T-cell (primary cell): Measurements from ENCODE around the gene NPEPL1. TPM values are rescaled to one million over a fixed set of nuclear protein-coding genes. Genes with fewer than 3 reads are reported as not detected.

Source experiments
- ATAC-seq, 4 experiments: fragments of 200-7000 bp in 3 of 4; fragments of 150-1000 bp in 1 of 4; cut with Tn5 transposase; replicated peaks in 1 of 4; 1 replicate in 3 of 4; 2 replicates in 1 of 4; pipeline ENCODE4 v1.10.0; 2021; ENCODE audit warnings: moderate library complexity in 3 of 4, mild to moderate bottlenecking in 2 of 4, moderate number of reproducible peaks in 1 of 4
- CTCF ChIA-PET, 2 donors: fragments of 300-600 bp; sonication (Branson Sonifier 250); formaldehyde crosslinking; loops; one replicate each; lab custom pipeline; 2022; ENCODE audit warnings: antibody characterized with exemption in 2 of 2; lab: Charles Lee
- POLR2A ChIA-PET, 2 donors: fragments of 300-600 bp; sonication (Branson Sonifier 250); formaldehyde crosslinking; loops; one replicate each; lab custom pipeline; 2022; ENCODE audit warnings: antibody characterized with exemption in 2 of 2; lab: Charles Lee
- DNase-seq, 35 experiments: peaks; one replicate each; pipeline versions ENCODE4 v3.0.0 to v3.0.0-alpha.2; 2013 to 2023
- H3K27ac ChIP-seq: one replicate; pipeline ENCODE4 v1.5.1; 2013; ENCODE audit warnings: low read length
- H3K27me3 ChIP-seq, 2 experiments: replicated peaks in 1 of 2; 1 replicate in 1 of 2; 2 replicates in 1 of 2; pipeline versions ENCODE4 v1.6.1 to v1.7.0; 2013; ENCODE audit warnings: low read length in 1 of 2, mixed read lengths in 1 of 2; ENCODE audit not compliant: control insufficient read depth in 2 of 2, insufficient read depth in 2 of 2; ENCODE audit errors: extremely low read depth in 1 of 2
- H3K36me3 ChIP-seq, 2 donors: 1 replicate in 1 of 2; 2 replicates in 1 of 2; pipeline versions ENCODE4 v1.6.1 to v1.7.0; 2013; ENCODE audit warnings: low read length in 1 of 2; ENCODE audit not compliant: control insufficient read depth in 2 of 2, insufficient read depth in 1 of 2; ENCODE audit errors: extremely low read depth in 1 of 2
- H3K4me1 ChIP-seq, 2 experiments: 1 replicate in 1 of 2; 2 replicates in 1 of 2; pipeline versions ENCODE4 v1.6.1 to v1.7.0; 2013; ENCODE audit warnings: low read length in 2 of 2, mixed read lengths in 1 of 2; ENCODE audit not compliant: insufficient read depth in 2 of 2, control insufficient read depth in 1 of 2; ENCODE audit errors: extremely low read depth in 1 of 2
- H3K4me3 ChIP-seq, 2 donors: 1 replicate in 1 of 2; 2 replicates in 1 of 2; pipeline versions ENCODE4 v1.5.1 to v1.7.0; 2013; ENCODE audit warnings: mild to moderate bottlenecking in 2 of 2, low read length in 1 of 2, moderate library complexity in 1 of 2; ENCODE audit not compliant: control insufficient read depth in 1 of 2; ENCODE audit errors: extremely low read depth in 1 of 2
- H3K9me3 ChIP-seq: 2 replicates; pipeline ENCODE4 v1.7.0; 2013
- H3K27ac Mint-ChIP-seq, 2 donors: one replicate each; pipeline ENCODE4 v1.8.0; 2020 to 2021; ENCODE audit warnings: mild to moderate bottlenecking in 2 of 2, mixed read lengths in 2 of 2
- H3K27me3 Mint-ChIP-seq, 2 donors: one replicate each; pipeline ENCODE4 v1.8.0; 2021 to 2022; ENCODE audit warnings: mixed read lengths in 2 of 2
- H3K36me3 Mint-ChIP-seq: one replicate; pipeline ENCODE4 v1.8.0; 2021; ENCODE audit warnings: mixed read lengths
- H3K4me1 Mint-ChIP-seq, 3 donors: one replicate each; pipeline ENCODE4 v1.8.0; 2020 to 2022; ENCODE audit warnings: mixed read lengths in 3 of 3, mild to moderate bottlenecking in 1 of 3
- H3K4me3 Mint-ChIP-seq, 3 donors: one replicate each; pipeline ENCODE4 v1.8.0; 2020 to 2022; ENCODE audit warnings: mild to moderate bottlenecking in 3 of 3, mixed read lengths in 3 of 3, moderate library complexity in 3 of 3
- H3K9me3 Mint-ChIP-seq, 3 donors: one replicate each; pipeline ENCODE4 v1.8.0; 2020 to 2022; ENCODE audit warnings: mixed read lengths in 3 of 3
- WGBS: methylation state at CpG from one replicate; pipeline ENCODE4 v1.1.5; 2013; ENCODE audit warnings: missing lambda C conversion rate; ENCODE audit not compliant: insufficient coverage; 5-methylcytosine and 5-hydroxymethylcytosine counted together
- total RNA-seq, 35 experiments: library from RNA in 6 of 35; stranded (reverse) in 6 of 35; fragments of 120-200 nt in 1 of 35; gene quantifications; one replicate each; pipeline versions ENCODE4 v1.2.1 to v1.2.4 and lab custom pipeline; 2013 to 2026

Gene NPEPL1
- total RNA-seq, 5 donors from 2014 or later (not counting 1 experiment from before 2014, with no cell fraction given) = 49.6 to 79.0 (median 69.3) TPM

DNA sequence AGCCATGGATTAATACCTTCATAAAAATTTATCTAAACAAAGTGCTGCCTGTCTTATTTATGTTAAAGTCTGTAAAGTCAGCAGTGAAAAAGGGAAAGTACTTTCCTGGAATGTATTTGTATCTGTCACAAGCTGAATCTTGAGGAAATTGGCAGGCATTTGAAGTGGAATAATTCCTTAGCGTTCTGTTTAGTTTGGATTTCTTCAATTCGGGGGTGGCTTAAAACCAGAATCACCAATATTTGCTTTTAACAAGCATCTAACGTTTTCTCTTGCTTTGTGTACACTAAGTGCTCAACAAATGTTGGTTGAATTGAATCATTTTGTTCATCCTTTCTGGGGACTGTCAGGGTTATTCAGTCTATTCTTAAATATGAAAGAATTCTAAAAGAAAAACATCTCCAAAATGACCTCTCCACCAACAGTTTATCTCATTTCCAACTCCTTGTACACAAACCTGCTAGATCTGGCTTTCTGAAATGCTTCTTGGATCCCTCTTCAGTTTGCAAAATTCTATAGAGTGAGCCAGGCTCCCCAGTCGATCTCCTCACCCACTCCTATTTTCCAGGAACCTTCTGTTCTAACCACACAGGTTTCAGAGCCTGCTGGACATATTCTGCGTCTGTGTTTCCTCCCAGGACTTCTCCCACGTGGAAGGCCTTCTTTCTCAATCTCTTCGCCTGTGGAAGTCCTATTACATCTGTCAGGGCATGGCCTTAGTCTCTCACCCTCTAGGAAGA lies 2.0 kb upstream of the NPEPL1 start:
- no peak for ATAC-seq
- Mint-ChIP-seq H3K9me3 (no peaks in the 10 kb centered on the region), H3K27me3 (no peaks in the 10 kb centered on the region), H3K4me1 (peaks cover 6 to 20% (median 8%) of the 10 kb centered on the region in 3 donors), H3K4me3 (peak overlapping the region in 2 of 3 donors; percentile 35 to 46), H3K36me3 (peaks cover 9% of the 10 kb centered on the region), H3K27ac (peak overlapping the region; percentile 76 to 80)
- POLR2A ChIA-PET = interaction anchor here (0.5 to 0.7 kb wide), 3 partner anchors 24 to 1300 kb away, joined by 3 to 10 read pairs (median 3); partner anchors contain the start of gene RBM38 (in 1 of the 2)
- Histone ChIP-seq H3K27me3 (no peaks in the 10 kb centered on the region), H3K4me3 (no peak overlapping the region), H3K4me1 (peaks cover 0 to 23% of the 10 kb centered on the region in 2 experiments), H3K27ac (peak overlapping the region; percentile 24), H3K9me3 (no peaks in the 10 kb centered on the region), H3K36me3 (peaks cover 0 to 2% of the 10 kb centered on the region in 2 donors)
- 61% methylated on average over 4 of the region's 7 CpGs for WGBS
- CTCF ChIA-PET = interaction anchor here (0.7 to 0.9 kb wide), 6 partner anchors 7 to 565 kb away, joined by 3 to 7 read pairs (median 6); no protein-coding TSS in a partner anchor
- no peak for DNase-seq

DNA sequence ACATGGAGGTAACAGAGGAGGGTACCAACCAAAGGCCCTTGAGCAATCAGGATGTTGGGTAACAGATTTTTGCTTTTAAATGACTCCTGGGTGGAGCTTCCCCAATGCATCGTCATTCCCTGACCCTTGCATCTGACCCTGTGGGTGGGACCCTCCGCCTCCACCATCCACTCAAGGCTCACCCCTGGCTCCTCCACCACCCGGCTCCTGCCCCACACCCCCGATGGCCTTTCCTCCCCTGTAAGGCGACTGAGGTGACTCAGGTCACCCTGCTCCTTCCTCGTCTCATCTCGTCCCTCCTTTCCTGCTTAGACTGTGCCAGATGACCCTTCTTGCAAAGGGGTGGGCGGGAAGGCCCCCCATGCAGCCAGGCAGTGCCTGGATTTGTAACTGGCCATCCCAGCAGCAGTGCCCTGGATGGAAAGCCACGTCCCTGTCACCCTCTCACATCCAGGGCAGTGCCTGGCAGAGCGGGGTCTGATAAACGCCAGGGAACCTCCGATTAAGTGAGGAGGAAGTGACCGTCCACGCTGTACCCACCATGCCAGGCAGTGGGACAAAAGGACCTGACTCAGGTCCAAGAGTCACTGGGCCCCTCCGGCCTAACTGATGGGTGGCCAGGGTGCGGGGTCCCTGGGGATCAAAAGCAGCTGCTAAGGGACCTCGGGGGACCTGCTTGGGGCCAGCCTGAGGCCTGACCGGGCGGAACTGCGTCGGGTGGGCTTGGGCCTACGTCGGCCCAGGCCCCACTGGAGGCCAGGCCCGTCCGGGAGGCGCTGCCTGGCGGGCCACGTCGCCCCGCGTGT lies 624 bp upstream of the NPEPL1 start:
- Mint-ChIP-seq H3K27ac (peak overlapping the region; percentile 73), H3K4me1 (peaks cover 6 to 20% (median 8%) of the 10 kb centered on the region in 3 donors), H3K4me3 (peak overlapping the region; percentile 46 to 57 (median 51)), H3K36me3 (peaks cover 6% of the 10 kb centered on the region), H3K27me3 (no peaks in the 10 kb centered on the region), H3K9me3 (no peaks in the 10 kb centered on the region)
- WGBS = 79% methylated on average over 27 of the region's 31 CpGs
- no peaks in the 10 kb centered on the region for H3K9me3 ChIP-seq
- ChIA-PET CTCF (interaction anchor here (0.7 to 1.7 kb wide), 4 partner anchors 26 to 448 kb away, joined by 3 to 11 read pairs (median 5); partner anchors contain the start of gene STX16 (in 1 of the 2)), POLR2A (interaction anchor here in 1 of 2 donors (0.6 to 1.2 kb wide), 2 partner anchors 34 to 340 kb away, joined by 3 to 4 read pairs; partner anchors contain the start of gene ATP5F1E)
- H3K4me1 ChIP-seq = peaks cover 0 to 23% of the 10 kb centered on the region in 2 experiments
- peaks cover 0 to 9% of the 10 kb centered on the region in 2 donors for H3K36me3 ChIP-seq
- H3K27ac ChIP-seq = peak overlapping the region; percentile 40
- no peak overlapping the region for H3K4me3 ChIP-seq
- H3K27me3 ChIP-seq = no peaks in the 10 kb centered on the region
- ATAC-seq (no peak), DNase-seq (peak in 5 of 35 experiments; percentile 4 to 33 (median 12))

DNA sequence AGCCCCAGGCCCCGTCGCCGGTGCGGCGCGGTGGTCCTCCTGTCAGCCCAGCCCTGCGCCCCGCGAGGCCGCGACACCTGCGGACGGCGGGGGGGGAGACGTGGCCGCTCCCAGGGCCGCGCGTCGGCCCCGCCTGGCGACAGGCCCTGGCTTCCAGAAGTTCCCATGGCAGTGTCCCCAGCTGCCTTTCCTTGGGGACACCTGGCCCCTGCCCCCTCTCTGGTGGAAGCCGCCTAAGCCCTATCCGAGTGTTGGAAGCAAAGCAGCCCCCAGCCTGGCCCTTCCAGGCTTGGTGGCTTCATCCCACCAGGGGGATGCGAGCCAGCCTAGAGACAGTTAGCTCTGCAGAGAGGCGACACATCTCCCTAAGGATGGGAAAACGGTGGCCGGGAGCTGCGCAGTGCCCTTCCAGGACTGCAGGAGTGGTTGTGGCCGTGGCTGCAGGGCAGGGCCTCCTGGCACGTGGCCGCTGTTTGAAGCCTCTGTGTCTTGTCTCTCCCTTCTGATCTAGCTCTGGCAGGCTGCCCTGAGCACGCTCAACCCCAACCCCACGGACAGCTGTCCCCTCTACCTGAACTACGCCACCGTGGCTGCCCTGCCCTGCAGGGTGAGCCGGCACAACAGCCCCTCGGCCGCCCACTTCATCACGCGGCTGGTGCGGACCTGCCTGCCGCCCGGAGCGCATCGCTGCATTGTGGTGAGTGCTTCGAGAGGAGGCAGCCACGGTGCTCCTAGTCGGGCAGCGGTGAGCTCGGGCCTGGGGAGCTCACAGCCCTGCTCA lies 816 bp downstream of the NPEPL1 start:
- CTCF ChIA-PET = interaction anchor here (0.6 to 1.7 kb wide), 3 partner anchors 32 to 43 kb away, joined by 3 to 6 read pairs (median 4); partner anchors contain the start of gene STX16 (in 1 of the 2)
- Mint-ChIP-seq H3K27me3 (no peaks in the 10 kb centered on the region), H3K36me3 (peaks cover 13% of the 10 kb centered on the region), H3K4me3 (peak overlapping the region in 2 of 3 donors; percentile 73 to 81), H3K27ac (peak overlapping the region; percentile 83 to 84), H3K4me1 (peaks cover 2 to 20% (median 8%) of the 10 kb centered on the region in 3 donors), H3K9me3 (no peaks in the 10 kb centered on the region)
- peak overlapping the region; percentile 34 to 40 for H3K4me3 ChIP-seq
- peaks cover 8 to 12% of the 10 kb centered on the region in 2 donors for H3K36me3 ChIP-seq
- POLR2A ChIA-PET = interaction anchor here in 1 of 2 donors (0.8 to 1.2 kb wide), 2 partner anchors 42 to 338 kb away, joined by 3 read pairs; partner anchors contain the start of genes ATP5F1E and STX16
- no peak overlapping the region for H3K27ac ChIP-seq
- peak in 2 of 4 experiments; percentile 1 to 6 for ATAC-seq
- no peaks in the 10 kb centered on the region for H3K27me3 ChIP-seq
- H3K4me1 ChIP-seq = peaks cover 0 to 23% of the 10 kb centered on the region in 2 experiments
- no peaks in the 10 kb centered on the region for H3K9me3 ChIP-seq
- DNase-seq = peak in 6 of 35 experiments; percentile 7 to 24 (median 14)
- WGBS = 50% methylated on average over 50 of the region's 51 CpGs

DNA sequence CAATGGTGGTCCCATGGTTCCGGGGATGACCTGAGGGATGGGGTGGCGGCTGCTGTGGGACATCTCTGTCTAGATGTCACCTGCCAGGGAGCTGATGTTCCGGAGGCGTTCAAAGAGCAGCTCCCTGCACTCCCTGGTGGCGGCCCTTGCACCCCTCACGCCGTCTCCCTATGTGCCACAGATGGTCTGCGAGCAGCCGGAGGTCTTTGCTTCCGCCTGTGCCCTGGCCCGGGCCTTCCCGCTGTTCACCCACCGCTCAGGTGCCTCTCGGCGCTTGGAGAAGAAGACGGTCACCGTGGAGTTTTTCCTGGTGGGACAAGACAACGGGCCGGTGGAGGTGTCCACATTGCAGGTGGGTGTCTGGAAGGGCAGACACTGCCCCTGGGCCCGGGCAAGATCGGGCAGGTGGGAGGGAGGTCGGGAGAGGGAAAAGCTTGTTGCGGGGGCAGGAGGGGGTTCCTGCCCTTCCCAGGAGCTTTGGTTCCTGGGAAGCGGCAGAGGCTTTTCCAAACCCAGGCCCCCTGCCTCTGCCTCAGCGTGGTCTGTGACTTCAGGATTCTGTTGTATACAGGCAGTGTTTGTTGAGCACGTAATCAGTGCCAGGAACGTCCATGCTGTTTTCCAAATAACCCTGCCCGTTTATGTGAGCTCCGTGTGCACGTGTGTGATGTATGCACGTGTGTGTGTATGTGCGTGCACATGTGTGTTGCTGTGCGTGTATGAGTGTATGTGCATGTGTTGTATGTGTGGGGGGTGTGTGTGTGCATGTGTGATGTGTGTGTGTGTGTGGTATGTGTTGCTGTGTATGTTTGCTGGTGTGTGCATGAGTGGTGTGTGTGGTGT lies 1.9 kb downstream of the NPEPL1 start:
- Histone ChIP-seq H3K4me3 (no peak overlapping the region), H3K36me3 (peaks cover 8 to 20% of the 10 kb centered on the region in 2 donors), H3K4me1 (peaks cover 0 to 23% of the 10 kb centered on the region in 2 experiments), H3K9me3 (no peaks in the 10 kb centered on the region), H3K27me3 (no peaks in the 10 kb centered on the region), H3K27ac (no peak overlapping the region)
- H3K4me3 Mint-ChIP-seq = peak overlapping the region in 2 of 3 donors; percentile 73 to 81
- H3K36me3 Mint-ChIP-seq = peaks cover 14% of the 10 kb centered on the region
- no peak for ATAC-seq
- no peaks in the 10 kb centered on the region for H3K9me3 Mint-ChIP-seq
- H3K4me1 Mint-ChIP-seq = peaks cover 0 to 20% (median 8%) of the 10 kb centered on the region in 3 donors
- H3K27me3 Mint-ChIP-seq = no peaks in the 10 kb centered on the region
- 96% methylated on average over 27 of the region's 33 CpGs for WGBS
- DNase-seq = peak in 1 of 35 experiments; percentile 10
- no peak overlapping the region for H3K27ac Mint-ChIP-seq
- POLR2A ChIA-PET = interaction anchor here in 1 of 2 donors (0.8 kb wide), 2 partner anchors 43 to 55 kb away, joined by 3 read pairs; partner anchors contain the start of gene STX16
- CTCF ChIA-PET = interaction anchor here in 1 of 2 donors (0.8 kb wide), 1 partner anchor 14 kb away, joined by 3 read pairs; no protein-coding TSS in a partner anchor

DNA sequence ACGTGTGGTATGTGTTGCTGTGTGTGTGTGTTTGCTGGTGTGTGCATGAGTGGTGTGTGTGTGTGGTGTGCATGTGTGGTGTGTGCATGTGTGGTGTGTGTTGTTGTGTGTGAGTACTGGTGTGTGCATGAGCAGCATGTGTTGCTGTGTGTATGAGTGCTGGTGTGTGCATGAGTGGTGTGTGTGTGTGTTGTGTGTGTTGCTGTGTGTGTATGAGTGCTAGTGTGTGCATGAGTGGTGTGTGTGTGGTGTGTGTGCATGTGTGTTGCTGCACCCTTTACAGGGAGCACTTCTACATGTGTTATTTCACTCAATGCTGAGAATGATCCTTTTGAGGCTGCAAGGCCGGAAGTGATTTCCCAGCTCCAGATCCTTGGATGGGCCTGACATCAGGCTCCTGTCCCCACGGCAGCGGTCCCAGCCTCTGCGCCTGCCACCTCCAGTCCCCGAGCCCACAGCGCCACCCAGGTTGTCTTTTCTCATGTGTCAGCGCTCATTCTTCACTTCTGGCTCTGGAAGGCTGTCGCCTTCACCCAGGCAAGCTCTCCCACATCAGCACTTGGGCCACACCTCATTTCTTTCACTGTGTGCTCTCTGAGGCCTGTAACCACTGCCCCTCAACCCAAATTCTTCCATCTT lies 2.6 kb downstream of the NPEPL1 start:
- no peak overlapping the region for H3K27ac Mint-ChIP-seq
- no peak overlapping the region for H3K4me3 Mint-ChIP-seq
- H3K36me3 Mint-ChIP-seq = peaks cover 16% of the 10 kb centered on the region
- Histone ChIP-seq H3K4me3 (no peak overlapping the region), H3K27me3 (no peaks in the 10 kb centered on the region), H3K27ac (no peak overlapping the region), H3K36me3 (peaks cover 8 to 28% of the 10 kb centered on the region in 2 donors), H3K9me3 (no peaks in the 10 kb centered on the region), H3K4me1 (peaks cover 0 to 23% of the 10 kb centered on the region in 2 experiments)
- H3K9me3 Mint-ChIP-seq = no peaks in the 10 kb centered on the region
- DNase-seq (no peak), ATAC-seq (no peak)
- H3K4me1 Mint-ChIP-seq = peaks cover 0 to 20% (median 8%) of the 10 kb centered on the region in 3 donors
- WGBS = 90% methylated on average over 9 of the region's 9 CpGs
- ChIA-PET POLR2A (interaction anchor here in 1 of 2 donors (0.6 to 0.8 kb wide), 2 partner anchors 54 to 537 kb away, joined by 3 read pairs; no protein-coding TSS in a partner anchor), CTCF (interaction anchor here (0.6 to 0.8 kb wide), 2 partner anchors 15 to 39 kb away, joined by 3 read pairs; no protein-coding TSS in a partner anchor)
- H3K27me3 Mint-ChIP-seq = no peaks in the 10 kb centered on the region
